ENCODE results near the gene ZNF618. TPM values are rescaled to one million over a fixed set of nuclear protein-coding genes. Genes with fewer than 3 reads are reported as not detected.

ZNF618 gene
- total and polyA plus RNA-seq, 8 donors = 9.9 to 38.6 (median 34.9) TPM

DNA sequence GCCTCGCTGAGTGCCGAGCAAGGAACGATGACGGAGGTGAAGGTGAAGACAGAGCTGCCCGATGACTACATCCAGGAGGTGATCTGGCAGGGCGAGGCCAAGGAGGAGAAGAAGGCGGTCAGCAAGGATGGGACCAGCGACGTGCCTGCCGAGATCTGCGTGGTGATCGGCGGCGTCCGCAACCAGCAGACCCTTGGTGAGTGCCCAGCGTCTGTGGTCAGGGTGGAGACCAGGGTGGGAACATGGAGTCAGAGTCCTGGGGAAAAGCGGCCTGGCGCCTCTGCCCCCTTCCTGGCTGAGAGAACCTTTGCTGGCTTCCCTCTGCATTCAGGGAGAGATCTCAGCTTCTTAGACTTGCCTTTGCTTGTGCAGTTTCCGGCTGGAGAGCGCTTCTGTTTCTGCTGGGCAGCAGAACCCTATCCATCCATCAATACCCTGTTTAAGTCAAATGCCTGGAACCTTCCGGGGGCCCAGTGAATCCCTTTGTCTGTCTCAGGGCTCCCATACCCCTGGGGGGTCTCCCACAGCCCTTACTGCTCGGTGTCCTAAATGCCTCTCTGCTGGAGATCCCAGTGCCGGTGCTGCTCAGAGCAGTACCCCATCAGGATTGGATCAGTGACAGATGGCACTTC lies 112.4 kb downstream of the ZNF618 start:
- H3K4me1 ChIP-seq = peaks cover 6 to 36% of the 10 kb centered on the region in 2 donors
- ATAC-seq = no peak
- no peaks in the 10 kb centered on the region for H3K27me3 ChIP-seq
- no peak overlapping the region for H3K4me3 ChIP-seq
- intact Hi-C loops (cut with DNase I) = no loop called here
- H3K36me3 ChIP-seq = no peaks in the 10 kb centered on the region
- TF ChIP-seq, protein P1, sequence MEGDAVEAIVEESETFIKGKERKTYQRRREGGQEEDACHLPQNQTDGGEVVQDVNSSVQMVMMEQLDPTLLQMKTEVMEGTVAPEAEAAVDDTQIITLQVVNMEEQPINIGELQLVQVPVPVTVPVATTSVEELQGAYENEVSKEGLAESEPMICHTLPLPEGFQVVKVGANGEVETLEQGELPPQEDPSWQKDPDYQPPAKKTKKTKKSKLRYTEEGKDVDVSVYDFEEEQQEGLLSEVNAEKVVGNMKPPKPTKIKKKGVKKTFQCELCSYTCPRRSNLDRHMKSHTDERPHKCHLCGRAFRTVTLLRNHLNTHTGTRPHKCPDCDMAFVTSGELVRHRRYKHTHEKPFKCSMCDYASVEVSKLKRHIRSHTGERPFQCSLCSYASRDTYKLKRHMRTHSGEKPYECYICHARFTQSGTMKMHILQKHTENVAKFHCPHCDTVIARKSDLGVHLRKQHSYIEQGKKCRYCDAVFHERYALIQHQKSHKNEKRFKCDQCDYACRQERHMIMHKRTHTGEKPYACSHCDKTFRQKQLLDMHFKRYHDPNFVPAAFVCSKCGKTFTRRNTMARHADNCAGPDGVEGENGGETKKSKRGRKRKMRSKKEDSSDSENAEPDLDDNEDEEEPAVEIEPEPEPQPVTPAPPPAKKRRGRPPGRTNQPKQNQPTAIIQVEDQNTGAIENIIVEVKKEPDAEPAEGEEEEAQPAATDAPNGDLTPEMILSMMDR (IDR thresholded peaks at IDR 0.05) = no peak
- no peak overlapping the region for H3K27ac ChIP-seq
- H3K9me3 ChIP-seq = no peaks in the 10 kb centered on the region
- DNase-seq = no peak

DNA sequence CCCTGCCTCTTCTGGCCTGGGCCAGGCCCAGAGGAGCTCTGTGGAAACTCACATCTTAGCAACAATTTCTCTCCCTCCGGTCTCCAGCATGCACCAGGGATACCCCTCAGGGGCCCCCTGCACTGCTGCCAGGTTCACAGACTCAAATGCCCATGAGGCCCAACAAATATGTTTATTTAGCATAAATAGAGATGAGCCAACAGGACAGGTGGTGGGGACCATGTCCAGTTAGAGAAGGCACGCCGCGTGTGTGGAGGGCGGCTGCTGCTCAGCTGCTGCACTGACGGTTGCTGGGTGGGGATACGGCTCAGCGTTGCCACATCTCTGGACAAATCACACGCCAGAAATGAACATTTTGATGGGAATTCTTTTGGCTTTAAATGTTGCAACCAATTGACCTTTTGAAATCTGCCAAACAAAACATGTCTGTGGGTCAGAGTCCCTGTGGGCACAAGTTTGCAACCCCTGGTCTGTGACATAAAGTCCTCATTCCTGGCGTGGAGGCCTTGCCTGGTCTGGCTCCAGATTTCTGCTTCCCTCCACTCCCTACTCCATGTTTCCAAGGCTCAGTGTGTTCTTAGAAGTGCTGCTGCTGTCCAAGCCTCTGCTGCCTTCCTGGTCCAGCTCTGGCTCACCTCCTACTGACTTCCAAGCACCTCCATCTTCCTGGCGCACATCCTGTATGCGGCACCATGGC lies 113.1 kb downstream of the ZNF618 start:
- TF ChIP-seq, protein P1 (IDR thresholded peaks at IDR 0.05) = no peak
- H3K4me3 ChIP-seq = no peak overlapping the region
- peaks cover 12 to 43% of the 10 kb centered on the region in 2 donors for H3K4me1 ChIP-seq
- H3K27ac ChIP-seq = no peak overlapping the region
- H3K36me3 ChIP-seq = no peaks in the 10 kb centered on the region
- no peaks in the 10 kb centered on the region for H3K27me3 ChIP-seq
- peak in 1 of 4 donors; percentile 19 for DNase-seq
- intact Hi-C loops (cut with DNase I) = no loop called here
- ATAC-seq = no peak
- H3K9me3 ChIP-seq = no peaks in the 10 kb centered on the region

DNA sequence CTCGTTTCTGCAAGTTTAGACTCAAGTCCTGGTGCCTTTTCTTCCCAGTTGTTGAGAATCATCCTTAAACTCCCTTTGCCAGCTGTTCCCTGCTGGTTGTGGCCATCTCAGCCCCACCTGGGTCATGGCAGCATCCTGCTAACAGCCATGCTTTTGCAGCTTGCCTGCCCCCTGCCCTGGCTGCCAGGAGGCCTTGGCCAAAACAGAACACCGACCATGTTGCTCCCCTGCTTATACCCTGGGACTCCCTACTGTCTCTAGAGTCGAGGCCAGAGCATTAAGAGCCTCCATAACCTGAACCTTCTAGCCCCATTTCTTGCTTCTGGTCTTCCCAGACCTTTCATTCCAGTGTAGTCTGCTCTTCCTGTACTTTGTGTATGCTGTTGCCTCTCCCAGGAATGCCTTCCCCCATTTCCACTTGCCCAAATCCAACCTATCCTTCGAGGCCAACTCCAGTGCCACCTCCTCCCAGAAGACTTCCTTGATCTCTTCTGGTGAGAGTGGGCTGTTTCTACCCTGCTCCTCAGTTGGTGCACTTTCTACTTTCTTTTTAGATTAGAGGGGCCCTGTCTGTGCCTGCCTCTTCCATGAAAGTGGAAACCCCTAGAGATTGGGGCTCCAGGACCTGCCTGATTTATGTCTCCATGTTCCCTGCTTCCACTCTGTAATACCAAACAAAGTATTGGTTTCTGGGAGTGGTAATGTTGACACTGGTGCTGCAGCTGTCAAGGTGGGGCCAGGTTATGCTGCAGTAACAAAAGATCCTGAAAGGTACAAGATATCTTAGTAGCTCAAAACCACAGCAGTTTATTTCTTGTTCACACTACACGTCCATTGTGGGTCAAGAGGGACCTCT lies 113.8 kb downstream of the ZNF618 start:
- intact Hi-C loops (cut with DNase I) = no loop called here
- Histone ChIP-seq H3K4me3 (no peak overlapping the region), H3K9me3 (no peaks in the 10 kb centered on the region), H3K36me3 (no peaks in the 10 kb centered on the region), H3K27me3 (no peaks in the 10 kb centered on the region), H3K27ac (no peak overlapping the region), H3K4me1 (peaks cover 17 to 47% of the 10 kb centered on the region in 2 donors)
- ATAC-seq = no peak
- DNase-seq = peak in 1 of 4 donors; percentile 22
- TF ChIP-seq, protein P1 (IDR thresholded peaks at IDR 0.05) = no peak

DNA sequence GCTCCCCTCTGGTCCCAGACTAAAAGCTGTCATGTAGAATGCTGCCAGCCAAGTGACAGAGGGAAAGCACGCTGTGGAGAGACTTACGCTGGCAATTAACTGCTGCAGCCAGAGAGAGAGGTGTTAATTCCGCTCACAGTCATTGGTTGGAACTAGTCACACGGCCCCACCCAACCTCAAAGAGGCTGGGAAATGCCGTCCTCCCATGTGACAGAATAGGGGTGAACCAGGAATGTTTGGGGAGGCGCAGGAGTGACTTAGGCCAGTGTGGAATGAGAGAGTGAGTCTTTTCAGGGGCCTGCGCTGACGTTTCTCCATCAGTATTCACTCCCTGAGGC lies 114.4 kb downstream of the ZNF618 start:
- TF ChIP-seq, protein P1 (IDR thresholded peaks at IDR 0.05) = no peak
- intact Hi-C loops (cut with DNase I) = no loop called here

More for the DNA sequence above, 114.4 kb downstream of the ZNF618 start:
- Histone ChIP-seq H3K4me3 (no peak overlapping the region), H3K27me3 (no peaks in the 10 kb centered on the region), H3K27ac (no peak overlapping the region), H3K36me3 (no peaks in the 10 kb centered on the region), H3K9me3 (no peaks in the 10 kb centered on the region), H3K4me1 (peaks cover 17 to 47% of the 10 kb centered on the region in 2 donors)
- DNase-seq = peak in 1 of 4 donors; percentile 5
- no peak for ATAC-seq

All from left lung (tissue), 10 donors.